PC-9 (cell line): ENCODE results near the gene AKAP6. TPM values are rescaled to one million over a fixed set of nuclear protein-coding genes. Genes with fewer than 3 reads are reported as not detected.

Experiments used
- BruUV-seq: library from RNA; stranded (reverse); fragments of 400-500 nt; replicated peaks from 2 replicates; lab custom pipeline; 2021; lab: Mats Ljungman, UMichigan
- CTCF ChIA-PET: fragments of 300-600 bp; sonication (Branson Sonifier 250); formaldehyde crosslinking; loops from one replicate; lab custom pipeline; 2022; ENCODE audit warnings: antibody characterized with exemption; lab: Charles Lee
- POLR2A ChIA-PET: fragments of 300-600 bp; sonication (Branson Sonifier 250); formaldehyde crosslinking; loops from one replicate; lab custom pipeline; 2022; ENCODE audit warnings: antibody characterized with exemption; ENCODE audit not compliant: unreplicated experiment; lab: Charles Lee
- DNase-seq, 2 experiments: peaks; one replicate each; pipeline versions ENCODE4 v3.0.0 to v3.0.0-alpha.2; 2015 to 2022; ENCODE audit warnings: mixed read lengths in 1 of 2
- H2AFZ ChIP-seq: fragments of 200-600 bp; sonication (generic); 2 replicates; pipeline ENCODE4 v1.8.1; 2017; ENCODE audit warnings: antibody characterized with exemption
- H3F3A ChIP-seq: fragments of 200-600 bp; sonication (generic); 2 replicates; pipeline ENCODE4 v1.8.1; 2017; ENCODE audit warnings: antibody characterized with exemption, mild to moderate bottlenecking, low read depth; ENCODE audit not compliant: insufficient read depth
- H3K27ac ChIP-seq: fragments of 200-600 bp; sonication (generic); 2 replicates; pipeline ENCODE4 v1.6.1; 2016; ENCODE audit warnings: mixed run types
- H3K27me3 ChIP-seq: fragments of 200-600 bp; sonication (generic); 2 replicates; pipeline ENCODE4 v1.6.1; 2016; ENCODE audit warnings: low read depth, mixed run types; ENCODE audit not compliant: insufficient read depth
- H3K36me3 ChIP-seq: fragments of 200-600 bp; sonication (generic); 2 replicates; pipeline ENCODE4 v1.6.1; 2016; ENCODE audit warnings: low read depth, mixed run types
- H3K4me1 ChIP-seq: fragments of 200-600 bp; sonication (generic); replicated peaks from 2 replicates; pipeline ENCODE4 v1.6.1; 2016; ENCODE audit warnings: mixed run types; ENCODE audit not compliant: insufficient read depth
- H3K4me2 ChIP-seq: fragments of 200-600 bp; sonication (generic); 2 replicates; pipeline ENCODE4 v1.6.1; 2017; ENCODE audit warnings: mixed run types
- H3K4me3 ChIP-seq: fragments of 200-600 bp; sonication (generic); 2 replicates; pipeline ENCODE4 v1.6.1; 2016; ENCODE audit warnings: mixed run types
- H3K79me2 ChIP-seq: fragments of 200-600 bp; sonication (generic); 2 replicates; pipeline ENCODE4 v1.6.1; 2017; ENCODE audit warnings: low read depth, mixed run types
- H3K9me2 ChIP-seq: fragments of 200-600 bp; sonication (generic); 2 replicates; pipeline ENCODE4 v1.8.1; 2017; ENCODE audit warnings: mild to moderate bottlenecking; ENCODE audit not compliant: insufficient read depth
- H3K9me3 ChIP-seq: fragments of 200-600 bp; sonication (generic); 2 replicates; pipeline ENCODE4 v1.8.1; 2016; ENCODE audit warnings: low read depth; ENCODE audit not compliant: insufficient read depth
- H4K20me1 ChIP-seq: fragments of 200-600 bp; sonication (generic); 2 replicates; pipeline ENCODE4 v1.8.1; 2017; ENCODE audit not compliant: insufficient read depth
- EZH2 ChIP-seq: fragments of 200-600 bp; sonication (generic); IDR thresholded peaks from 2 replicates; pipeline ENCODE4 v1.8.0; 2017; ENCODE audit warnings: antibody characterized with exemption, low read depth
- intact Hi-C: fragments of 100-400 bp; cut with micrococcal nuclease; formaldehyde crosslinking; loops from one replicate; pipeline ENCODE4 v1.10.0; 2022; ENCODE audit not compliant: unreplicated experiment
- total RNA-seq: library from RNA; stranded (reverse); gene quantifications from 2 replicates; pipeline ENCODE4 v1.2.3, GENCODE V29; 2021
- TF ChIP-seq, protein P1 (sequence below): fragments of 200-600 bp; sonication (generic); conservative IDR thresholded peaks from 2 replicates; pipeline ENCODE4 v1.6.1; 2017; ENCODE audit warnings: mixed run types, antibody characterized with exemption, mild to moderate bottlenecking, moderate library complexity

AKAP6 gene
- total RNA-seq, 1 experiment from 2014 or later: 2.8 TPM

DNA sequence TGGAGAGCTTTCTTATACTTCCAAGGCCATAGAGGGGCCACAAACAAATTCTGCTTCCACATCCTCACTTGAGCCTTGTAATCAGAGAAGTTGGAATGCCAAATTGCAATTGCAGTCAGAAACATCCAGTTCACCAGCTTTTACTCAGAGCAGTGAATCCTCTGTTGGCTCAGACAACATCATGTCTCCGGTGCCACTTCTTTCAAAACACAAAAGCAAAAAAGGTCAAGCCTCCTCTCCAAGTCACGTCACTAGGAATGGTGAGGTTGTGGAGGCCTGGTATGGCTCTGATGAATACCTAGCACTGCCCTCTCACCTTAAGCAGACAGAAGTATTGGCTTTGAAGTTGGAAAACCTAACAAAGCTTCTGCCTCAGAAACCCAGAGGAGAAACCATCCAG lies 217.1 kb downstream of the AKAP6 start:
- H3K4me3 ChIP-seq: no peak overlapping the region
- DNase-seq: no peak
- H3K36me3 ChIP-seq: no peaks in the 10 kb centered on the region
- H3F3A ChIP-seq: no peaks in the 10 kb centered on the region
- CTCF ChIA-PET: no interaction called here
- H3K79me2 ChIP-seq: no peaks in the 10 kb centered on the region
- no peaks in the 10 kb centered on the region for H3K9me2 ChIP-seq
- no peaks in the 10 kb centered on the region for H3K4me1 ChIP-seq
- no TSS peak for BruUV-seq
- H2AFZ ChIP-seq: no peak overlapping the region
- H4K20me1 ChIP-seq: no peaks in the 10 kb centered on the region
- no peaks in the 10 kb centered on the region for H3K27me3 ChIP-seq
- H3K27ac ChIP-seq: no peak overlapping the region
- no peak overlapping the region for H3K4me2 ChIP-seq
- no peak for TF ChIP-seq EZH2
- TF ChIP-seq, protein P1, sequence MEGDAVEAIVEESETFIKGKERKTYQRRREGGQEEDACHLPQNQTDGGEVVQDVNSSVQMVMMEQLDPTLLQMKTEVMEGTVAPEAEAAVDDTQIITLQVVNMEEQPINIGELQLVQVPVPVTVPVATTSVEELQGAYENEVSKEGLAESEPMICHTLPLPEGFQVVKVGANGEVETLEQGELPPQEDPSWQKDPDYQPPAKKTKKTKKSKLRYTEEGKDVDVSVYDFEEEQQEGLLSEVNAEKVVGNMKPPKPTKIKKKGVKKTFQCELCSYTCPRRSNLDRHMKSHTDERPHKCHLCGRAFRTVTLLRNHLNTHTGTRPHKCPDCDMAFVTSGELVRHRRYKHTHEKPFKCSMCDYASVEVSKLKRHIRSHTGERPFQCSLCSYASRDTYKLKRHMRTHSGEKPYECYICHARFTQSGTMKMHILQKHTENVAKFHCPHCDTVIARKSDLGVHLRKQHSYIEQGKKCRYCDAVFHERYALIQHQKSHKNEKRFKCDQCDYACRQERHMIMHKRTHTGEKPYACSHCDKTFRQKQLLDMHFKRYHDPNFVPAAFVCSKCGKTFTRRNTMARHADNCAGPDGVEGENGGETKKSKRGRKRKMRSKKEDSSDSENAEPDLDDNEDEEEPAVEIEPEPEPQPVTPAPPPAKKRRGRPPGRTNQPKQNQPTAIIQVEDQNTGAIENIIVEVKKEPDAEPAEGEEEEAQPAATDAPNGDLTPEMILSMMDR: no peak
- POLR2A ChIA-PET: no interaction called here
- no peaks in the 10 kb centered on the region for H3K9me3 ChIP-seq
- intact Hi-C loops: no loop called here

DNA sequence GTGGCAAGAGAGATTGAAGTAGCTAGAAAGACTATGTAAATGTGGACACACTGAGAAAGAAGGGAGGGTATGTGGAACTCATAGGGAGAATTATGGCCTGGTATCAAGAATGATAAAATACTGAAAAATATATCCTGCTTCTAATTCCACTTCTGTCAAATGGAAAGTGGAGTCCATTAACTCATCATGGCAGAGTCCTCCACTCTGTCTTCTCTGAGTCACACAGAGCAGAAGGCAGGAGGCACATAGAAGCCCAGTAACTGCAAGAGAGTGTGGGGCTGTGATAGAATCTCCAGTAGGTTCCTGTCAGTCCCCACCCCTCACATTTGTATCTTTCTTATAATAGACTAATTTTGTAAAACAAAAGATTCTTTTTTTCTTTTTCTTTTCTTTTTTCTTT lies 223.7 kb downstream of the AKAP6 start:
- ChIA-PET POLR2A (no interaction called here), CTCF (no interaction called here)

DNA sequence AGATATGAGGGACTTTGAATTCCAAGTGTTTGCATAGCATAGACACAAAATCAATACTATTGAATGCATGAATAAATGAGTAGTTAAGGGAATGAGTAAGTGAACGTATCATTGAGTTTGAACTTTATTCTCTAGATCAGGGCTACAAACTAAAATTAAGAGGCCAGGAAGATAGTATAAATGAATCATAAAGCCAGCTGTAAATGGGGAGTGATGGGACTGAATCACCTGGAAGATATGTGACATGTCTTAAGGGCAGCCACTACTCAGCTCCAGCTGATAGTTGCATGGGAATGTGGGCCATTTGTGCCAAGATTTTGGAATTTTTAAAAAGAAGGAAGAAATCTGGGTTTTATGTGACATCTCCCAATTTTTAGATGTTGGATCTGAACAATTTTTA lies 229.9 kb downstream of the AKAP6 start:
- no peak for DNase-seq
- Histone ChIP-seq H3K9me2 (no peaks in the 10 kb centered on the region), H4K20me1 (no peaks in the 10 kb centered on the region), H2AFZ (no peak overlapping the region), H3K4me2 (no peak overlapping the region), H3K36me3 (no peaks in the 10 kb centered on the region), H3K9me3 (no peaks in the 10 kb centered on the region), H3K27ac (no peak overlapping the region), H3F3A (no peaks in the 10 kb centered on the region), H3K4me3 (no peak overlapping the region), H3K27me3 (no peaks in the 10 kb centered on the region), H3K79me2 (no peaks in the 10 kb centered on the region), H3K4me1 (no peaks in the 10 kb centered on the region)
- CTCF ChIA-PET: interaction anchor here (0.6 to 0.7 kb wide), 2 partner anchors 315 to 942 kb away, joined by 3 read pairs; no protein-coding TSS in a partner anchor
- no peak for TF ChIP-seq EZH2
- TF ChIP-seq, protein P1: no peak
- intact Hi-C loops: no loop called here
- BruUV-seq: no TSS peak
- POLR2A ChIA-PET: no interaction called here

More for the DNA sequence above, 223.7 kb downstream of the AKAP6 start:
- Histone ChIP-seq H3F3A (no peaks in the 10 kb centered on the region), H3K79me2 (no peaks in the 10 kb centered on the region), H4K20me1 (no peaks in the 10 kb centered on the region), H3K27me3 (no peaks in the 10 kb centered on the region), H3K36me3 (no peaks in the 10 kb centered on the region), H2AFZ (no peak overlapping the region), H3K27ac (no peak overlapping the region), H3K4me2 (no peak overlapping the region), H3K9me2 (no peaks in the 10 kb centered on the region), H3K9me3 (no peaks in the 10 kb centered on the region), H3K4me1 (no peaks in the 10 kb centered on the region), H3K4me3 (no peak overlapping the region)
- DNase-seq: no peak
- BruUV-seq: no TSS peak
- no peak for TF ChIP-seq EZH2
- TF ChIP-seq, protein P1: no peak
- intact Hi-C loops: no loop called here
